ENCODE results near the gene TFF3.

DNA sequence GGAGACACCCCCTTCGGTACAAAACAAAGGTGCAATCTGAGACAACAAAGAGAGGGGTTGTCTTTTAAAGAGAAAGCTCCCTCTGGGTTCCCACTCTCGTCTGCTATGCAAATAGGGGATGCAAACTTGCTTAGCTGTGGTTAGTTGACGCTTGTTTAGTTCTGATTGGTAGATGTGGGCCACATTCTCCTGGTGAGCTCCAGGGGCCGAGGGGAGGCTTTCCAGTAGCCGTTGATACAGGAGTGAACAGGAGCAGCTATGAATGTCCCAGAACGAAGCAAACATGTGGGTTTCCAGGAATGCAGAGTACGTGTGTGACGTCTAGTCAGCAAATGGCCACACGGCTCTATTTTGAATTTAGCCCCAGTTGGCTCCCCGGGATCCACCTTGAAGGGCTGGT is 20.8 kb upstream of the TFF3 start:
- TF ChIP-seq JUNB (IDR thresholded peaks at IDR 0.05; ENCODE audit: unreplicated experiment) (no peak), CREB1 (CRISPR knock-in tag; IDR thresholded peaks at IDR 0.05; ENCODE audit: low read depth) (no peak), EZH2phosphoT487 (IDR thresholded peaks at IDR 0.05; ENCODE audit: unreplicated experiment) (no peak)
- TF ChIP-seq, protein P1, sequence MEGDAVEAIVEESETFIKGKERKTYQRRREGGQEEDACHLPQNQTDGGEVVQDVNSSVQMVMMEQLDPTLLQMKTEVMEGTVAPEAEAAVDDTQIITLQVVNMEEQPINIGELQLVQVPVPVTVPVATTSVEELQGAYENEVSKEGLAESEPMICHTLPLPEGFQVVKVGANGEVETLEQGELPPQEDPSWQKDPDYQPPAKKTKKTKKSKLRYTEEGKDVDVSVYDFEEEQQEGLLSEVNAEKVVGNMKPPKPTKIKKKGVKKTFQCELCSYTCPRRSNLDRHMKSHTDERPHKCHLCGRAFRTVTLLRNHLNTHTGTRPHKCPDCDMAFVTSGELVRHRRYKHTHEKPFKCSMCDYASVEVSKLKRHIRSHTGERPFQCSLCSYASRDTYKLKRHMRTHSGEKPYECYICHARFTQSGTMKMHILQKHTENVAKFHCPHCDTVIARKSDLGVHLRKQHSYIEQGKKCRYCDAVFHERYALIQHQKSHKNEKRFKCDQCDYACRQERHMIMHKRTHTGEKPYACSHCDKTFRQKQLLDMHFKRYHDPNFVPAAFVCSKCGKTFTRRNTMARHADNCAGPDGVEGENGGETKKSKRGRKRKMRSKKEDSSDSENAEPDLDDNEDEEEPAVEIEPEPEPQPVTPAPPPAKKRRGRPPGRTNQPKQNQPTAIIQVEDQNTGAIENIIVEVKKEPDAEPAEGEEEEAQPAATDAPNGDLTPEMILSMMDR (conservative IDR thresholded peaks at IDR 0.05; ENCODE audit: low read depth in 2 of 2) = no peak
- TF ChIP-seq, protein P2, sequence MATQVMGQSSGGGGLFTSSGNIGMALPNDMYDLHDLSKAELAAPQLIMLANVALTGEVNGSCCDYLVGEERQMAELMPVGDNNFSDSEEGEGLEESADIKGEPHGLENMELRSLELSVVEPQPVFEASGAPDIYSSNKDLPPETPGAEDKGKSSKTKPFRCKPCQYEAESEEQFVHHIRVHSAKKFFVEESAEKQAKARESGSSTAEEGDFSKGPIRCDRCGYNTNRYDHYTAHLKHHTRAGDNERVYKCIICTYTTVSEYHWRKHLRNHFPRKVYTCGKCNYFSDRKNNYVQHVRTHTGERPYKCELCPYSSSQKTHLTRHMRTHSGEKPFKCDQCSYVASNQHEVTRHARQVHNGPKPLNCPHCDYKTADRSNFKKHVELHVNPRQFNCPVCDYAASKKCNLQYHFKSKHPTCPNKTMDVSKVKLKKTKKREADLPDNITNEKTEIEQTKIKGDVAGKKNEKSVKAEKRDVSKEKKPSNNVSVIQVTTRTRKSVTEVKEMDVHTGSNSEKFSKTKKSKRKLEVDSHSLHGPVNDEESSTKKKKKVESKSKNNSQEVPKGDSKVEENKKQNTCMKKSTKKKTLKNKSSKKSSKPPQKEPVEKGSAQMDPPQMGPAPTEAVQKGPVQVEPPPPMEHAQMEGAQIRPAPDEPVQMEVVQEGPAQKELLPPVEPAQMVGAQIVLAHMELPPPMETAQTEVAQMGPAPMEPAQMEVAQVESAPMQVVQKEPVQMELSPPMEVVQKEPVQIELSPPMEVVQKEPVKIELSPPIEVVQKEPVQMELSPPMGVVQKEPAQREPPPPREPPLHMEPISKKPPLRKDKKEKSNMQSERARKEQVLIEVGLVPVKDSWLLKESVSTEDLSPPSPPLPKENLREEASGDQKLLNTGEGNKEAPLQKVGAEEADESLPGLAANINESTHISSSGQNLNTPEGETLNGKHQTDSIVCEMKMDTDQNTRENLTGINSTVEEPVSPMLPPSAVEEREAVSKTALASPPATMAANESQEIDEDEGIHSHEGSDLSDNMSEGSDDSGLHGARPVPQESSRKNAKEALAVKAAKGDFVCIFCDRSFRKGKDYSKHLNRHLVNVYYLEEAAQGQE (IDR thresholded peaks at IDR 0.05; ENCODE audit: unreplicated experiment) = no peak

Measured in GM23338 (cell line).